GM12878 (cell line): ENCODE measurements around the gene UTP11. TPM values are rescaled to one million over a fixed set of nuclear protein-coding genes. Genes with fewer than 3 reads are reported as not detected.

ENCODE experiments used
- ATAC-seq: fragments of 200-7000 bp; cut with Tn5 transposase; 3 replicates; pipeline ENCODE4 v1.9.1; 2020; ENCODE audit warnings: mild to moderate bottlenecking, moderate library complexity
- BruUV-seq: library from RNA; stranded (reverse); fragments of 400-500 nt; replicated peaks from 2 replicates; lab custom pipeline; 2021; lab: Mats Ljungman, UMichigan
- CTCF ChIA-PET: fragments of 300-600 bp; sonication (Branson Sonifier 250); formaldehyde crosslinking; extraction: SDS; loops from one replicate; lab custom pipeline; 2021; ENCODE audit warnings: inconsistent platforms; lab: Yijun Ruan, JAX
- POLR2A ChIA-PET: fragments of 350-600 bp; formaldehyde crosslinking; extraction: SDS; loops from one replicate; lab custom pipeline; 2021; ENCODE audit warnings: inconsistent platforms; lab: Charles Lee
- RAD21 ChIA-PET: fragments of 300-600 bp; sonication (Branson Sonifier 250); formaldehyde crosslinking; loops from one replicate; lab custom pipeline; 2023; ENCODE audit warnings: antibody characterized with exemption; ENCODE audit not compliant: unreplicated experiment; lab: Charles Lee
- SMC1A ChIA-PET: fragments of 300-600 bp; sonication (Branson Sonifier 250); formaldehyde crosslinking; loops from one replicate; lab custom pipeline; 2023; ENCODE audit not compliant: unreplicated experiment, uncharacterized antibody; lab: Charles Lee
- DNase-seq: peaks from one replicate; pipeline ENCODE4 v3.0.0-alpha.2; 2011; ENCODE audit warnings: low read depth, low spot score
- FAIRE-seq: peaks from 3 replicates; lab custom pipeline; 2011; peaks lifted over from hg19 to GRCh38; lab: Jason Lieb, UNC
- H2AFZ ChIP-seq: 2 replicates; pipeline ENCODE4 v1.6.0; 2011; ENCODE audit warnings: low read depth, low read length, control low read depth; ENCODE audit not compliant: control insufficient read depth
- H3K27ac ChIP-seq: 2 replicates; pipeline ENCODE4 v1.5.1; 2011; ENCODE audit warnings: control low read depth; ENCODE audit not compliant: control insufficient read depth, insufficient read depth
- H3K27me3 ChIP-seq, 2 experiments: replicated peaks in 1 of 2; 2 replicates each; pipeline versions ENCODE4 v1.6.0 to v1.6.1; 2011; ENCODE audit warnings: low read length in 1 of 2; ENCODE audit not compliant: control insufficient read depth in 2 of 2, insufficient read depth in 2 of 2
- H3K36me3 ChIP-seq, 2 experiments: 2 replicates each; pipeline ENCODE4 v1.5.1; 2011; ENCODE audit warnings: low read length in 1 of 2; ENCODE audit not compliant: control insufficient read depth in 2 of 2, insufficient read depth in 2 of 2
- H3K4me1 ChIP-seq: 2 replicates; pipeline ENCODE4 v1.6.1; 2011; ENCODE audit warnings: mild to moderate bottlenecking, low read length, moderate library complexity, mixed read lengths; ENCODE audit not compliant: control insufficient read depth, insufficient read depth
- H3K4me2 ChIP-seq: 2 replicates; pipeline ENCODE4 v1.6.0; 2011; ENCODE audit warnings: control low read depth; ENCODE audit not compliant: control insufficient read depth, insufficient read depth
- H3K4me3 ChIP-seq: fragments of 200-600 bp; sonication (generic); 2 replicates; pipeline ENCODE4 v1.5.1; 2016
- H3K79me2 ChIP-seq: 2 replicates; pipeline ENCODE4 v1.6.0; 2011; ENCODE audit warnings: low read length; ENCODE audit not compliant: control insufficient read depth, insufficient read depth
- H3K9ac ChIP-seq: 2 replicates; pipeline ENCODE4 v1.8.0; 2011; ENCODE audit warnings: low read length, control low read depth, mixed read lengths; ENCODE audit not compliant: control insufficient read depth, insufficient read depth
- H3K9me3 ChIP-seq: replicated peaks from 3 replicates; pipeline ENCODE4 v1.5.1; 2011; ENCODE audit warnings: mild to moderate bottlenecking, low read length; ENCODE audit not compliant: control insufficient read depth, insufficient read depth
- H4K20me1 ChIP-seq: 2 replicates; pipeline ENCODE4 v1.6.0; 2011; ENCODE audit not compliant: control insufficient read depth, insufficient read depth
- CEBPZ ChIP-seq: fragments of 150-350 bp; IDR thresholded peaks from 2 replicates; pipeline ENCODE4 v1.6.1; 2016; ENCODE audit warnings: low read depth, low read length
- E2F8 ChIP-seq: fragments of 450-650 bp; IDR thresholded peaks from 2 replicates; pipeline ENCODE4 v1.6.1; 2018; ENCODE audit warnings: mild to moderate bottlenecking, low read depth, moderate library complexity; ENCODE audit not compliant: partially characterized antibody
- ETV6 ChIP-seq, 2 experiments: fragments of 450-650 bp in 1 of 2; IDR thresholded peaks in 1 of 2; conservative IDR thresholded peaks in 1 of 2; 2 replicates each; pipeline ENCODE4 v1.6.1; 2014; ENCODE audit warnings: antibody characterized with exemption in 1 of 2, borderline replicate concordance in 1 of 2, low read depth in 1 of 2, mild to moderate bottlenecking in 1 of 2, moderate library complexity in 1 of 2
- FOXK2 ChIP-seq: fragments of 450-650 bp; IDR thresholded peaks from 2 replicates; pipeline ENCODE4 v1.6.1; 2017; ENCODE audit warnings: mild to moderate bottlenecking, moderate library complexity
- IRF3 ChIP-seq: fragments of 450-650 bp; IDR thresholded peaks from 2 replicates; pipeline ENCODE4 v1.6.1; 2014; ENCODE audit warnings: mild to moderate bottlenecking
- IRF4 ChIP-seq: IDR thresholded peaks from 2 replicates; pipeline ENCODE4 v1.6.1; 2011; ENCODE audit warnings: low read depth, low read length
- JUNB ChIP-seq: IDR thresholded peaks from 2 replicates; pipeline ENCODE4 v1.6.1; 2016; ENCODE audit warnings: antibody characterized with exemption, mild to moderate bottlenecking
- MAX ChIP-seq: IDR thresholded peaks from 2 replicates; pipeline ENCODE4 v1.6.1; 2012; ENCODE audit warnings: low read depth, low read length, improper control_type of control experiment
- SKIL ChIP-seq: fragments of 450-650 bp; IDR thresholded peaks from 2 replicates; pipeline ENCODE4 v1.6.1; 2017; ENCODE audit warnings: mild to moderate bottlenecking, low read depth, inconsistent platforms; ENCODE audit not compliant: poor library complexity, severe bottlenecking
- SUZ12 ChIP-seq: fragments of 200-600 bp; sonication (generic); IDR thresholded peaks from one replicate; pipeline ENCODE4 v1.6.1; 2018; ENCODE audit warnings: antibody characterized with exemption, mild to moderate bottlenecking; ENCODE audit not compliant: unreplicated experiment
- ZSCAN29 ChIP-seq: fragments of 450-650 bp; IDR thresholded peaks from 2 replicates; pipeline ENCODE4 v1.6.1; 2017; ENCODE audit warnings: mild to moderate bottlenecking, moderate library complexity
- WGBS: methylation state at CpG from one replicate; pipeline ENCODE4 v1.1.6; 2016; ENCODE audit warnings: low lambda C conversion rate; ENCODE audit not compliant: insufficient replicate concordance, insufficient coverage; ENCODE audit errors: missing lambda C conversion rate; 5-methylcytosine and 5-hydroxymethylcytosine counted together
- in situ Hi-C: fragments of 300-500 bp; cut with MboI; formaldehyde crosslinking; loops from 9 replicates; pipeline ENCODE4 v1.14.3; 2018; ENCODE audit warnings: mixed read lengths
- intact Hi-C: fragments of 100-400 bp; cut with micrococcal nuclease; formaldehyde crosslinking; loops from one replicate; pipeline ENCODE4 v1.14.2; 2022; ENCODE audit not compliant: unreplicated experiment
- polyA plus RNA-seq, 11 experiments: library from polyadenylated mRNA; depleted of rRNA in 4 of 11; unstranded in 6 of 11; stranded (reverse) in 5 of 11; fragments of >200 nt; fragmentation: Nextera tagmentation in 4 of 11; fragmentation: Illumina TruSeq in 1 of 11; extraction: Ambion mirVana in 4 of 11; extraction: Trizol in 1 of 11; gene quantifications; 1 replicate in 1 of 11; 2 replicates in 10 of 11; pipeline versions ENCODE4 v1.2.1 to v1.2.3, GENCODE V29; 2011 to 2016; ENCODE audit warnings: inconsistent platforms in 2 of 11, missing spikeins in 2 of 11, low read depth in 1 of 11
- total RNA-seq, 4 experiments: library from RNA; depleted of rRNA in 3 of 4; stranded (reverse); fragments of >200 nt in 3 of 4; fragmentation: Illumina TruSeq in 1 of 4; extraction: Trizol in 1 of 4; gene quantifications; 2 replicates each; pipeline versions ENCODE4 v1.2.1 to v1.2.3, GENCODE V29; 2013 to 2021

The UTP11 gene
- total and polyA plus RNA-seq, 10 of the 15 experiments (the other 5 are each of a cell fraction or from before 2014, with no cell fraction given), result 34.5 to 146 (median 64.2) TPM

- no peak for TF ChIP-seq CEBPZ
- no peak for TF ChIP-seq SKIL
- no peak for TF ChIP-seq ETV6 (conservative IDR thresholded peaks at IDR 0.05 in 1 of 2, IDR thresholded peaks at IDR 0.05 in 1 of 2; ENCODE audit: borderline replicate concordance in 1 of 2, low read depth in 1 of 2)
- no peak for TF ChIP-seq SUZ12
- no peak for TF ChIP-seq ZSCAN29
These were observed 42.9 kb downstream of the UTP11 start (continued) for GRCh38 chr1:38055398-38055797.

- H3K4me3 ChIP-seq, result no peak overlapping the region
- WGBS, result 45% methylated on average over 4 of the region's 4 CpGs
- BruUV-seq, result no TSS peak
- H3K79me2 ChIP-seq, result no peaks in the 10 kb centered on the region
- no peak overlapping the region for H2AFZ ChIP-seq
- ChIA-PET POLR2A (interaction anchor here (0.8 to 1.2 kb wide), 2 partner anchors 11 to 16 kb away, joined by 3 to 4 read pairs; no protein-coding TSS in a partner anchor), RAD21 (interaction anchor here (0.7 to 8.9 kb wide), 2 partner anchors 13 to 15 kb away, joined by 4 to 73 read pairs; no protein-coding TSS in a partner anchor), CTCF (interaction anchor here (1.3 to 4.1 kb wide), 4 partner anchors 8 to 37 kb away, joined by 4 to 35 read pairs (median 4); no protein-coding TSS in a partner anchor), SMC1A (interaction anchor here (0.8 to 23.8 kb wide), 4 partner anchors 7 to 98 kb away, joined by 3 to 316 read pairs (median 6); no protein-coding TSS in a partner anchor)
- H3K9ac ChIP-seq, result no peak overlapping the region
- H3K36me3 ChIP-seq, result no peaks in the 10 kb centered on the region
- H3K27me3 ChIP-seq, result no peaks in the 10 kb centered on the region
- H3K4me2 ChIP-seq, result no peak overlapping the region
- in situ Hi-C loops, result no loop called here
- FAIRE-seq (no peak), DNase-seq (no peak), ATAC-seq (no peak)
- H3K9me3 ChIP-seq, result no peaks in the 10 kb centered on the region
- no peaks in the 10 kb centered on the region for H4K20me1 ChIP-seq
- peaks cover 18% of the 10 kb centered on the region for H3K4me1 ChIP-seq
- H3K27ac ChIP-seq, result no peak overlapping the region
- intact Hi-C loops, result no loop called here
- TF ChIP-seq FOXK2 (no peak), IRF3 (no peak), E2F8 (no peak), IRF4 (no peak), MAX (no peak), JUNB (no peak)
These were observed 43.4 kb downstream of the UTP11 start for GRCh38 chr1:38055965-38056364.
